Upper lobe of left lung (tissue), 6 donors: ENCODE measurements around the gene CD59. TPM values are rescaled to one million over a fixed set of nuclear protein-coding genes. Genes with fewer than 3 reads are reported as not detected.

ENCODE experiments used
- ATAC-seq, 2 donors: fragments of 200-7000 bp; cut with Tn5 transposase; one replicate each; pipeline ENCODE4 v1.9.1; 2022; ENCODE audit warnings: mild to moderate bottlenecking in 2 of 2, moderate library complexity in 2 of 2; ENCODE audit not compliant: low FRiP score in 2 of 2
- DNase-seq, 2 donors: peaks; one replicate each; pipeline ENCODE4 v3.0.0-alpha.2; 2019 to 2020
- H3K27ac ChIP-seq, 4 donors: fragments of 200-600 bp; sonication (generic); one replicate each; pipeline ENCODE4 v1.5.1; 2016 to 2019
- H3K27me3 ChIP-seq, 4 donors: fragments of 200-600 bp; sonication (generic); one replicate each; pipeline ENCODE4 v1.5.1; 2017 to 2019
- H3K36me3 ChIP-seq, 4 donors: fragments of 200-600 bp; sonication (generic); one replicate each; pipeline ENCODE4 v1.5.1; 2016 to 2019
- H3K4me1 ChIP-seq, 4 donors: fragments of 200-600 bp; sonication (generic); one replicate each; pipeline ENCODE4 v1.5.1; 2018 to 2019
- H3K4me3 ChIP-seq, 4 donors: fragments of 200-600 bp; sonication (generic); one replicate each; pipeline ENCODE4 v1.5.1; 2017 to 2019; ENCODE audit warnings: mild to moderate bottlenecking in 2 of 4, moderate library complexity in 1 of 4
- H3K9me3 ChIP-seq, 4 donors: fragments of 200-600 bp; sonication (generic); one replicate each; pipeline ENCODE4 v1.5.1; 2018 to 2019
- EP300 ChIP-seq, 4 donors: sonication (generic); formaldehyde crosslinking; IDR thresholded peaks; one replicate each; pipeline ENCODE4 v1.5.1; 2017; ENCODE audit warnings: antibody characterized with exemption in 4 of 4, control low read depth in 2 of 4
- POLR2A ChIP-seq, 4 donors: fragments of 450-650 bp; IDR thresholded peaks; one replicate each; pipeline ENCODE4 v1.5.1; 2016 to 2017; ENCODE audit warnings: antibody characterized with exemption in 4 of 4, mild to moderate bottlenecking in 2 of 4
- POLR2AphosphoS5 ChIP-seq, 2 donors: sonication (generic); formaldehyde crosslinking; IDR thresholded peaks; one replicate each; pipeline ENCODE4 v1.5.1; 2017; ENCODE audit warnings: antibody characterized with exemption in 2 of 2
- WGBS, 2 donors: methylation state at CpG; one replicate each; pipeline ENCODE4 v1.1.5; 2017 to 2018; 5-methylcytosine and 5-hydroxymethylcytosine counted together
- total RNA-seq, 6 donors: library from RNA; depleted of rRNA in 4 of 6; stranded (reverse); fragments of >200 nt in 4 of 6; gene quantifications; one replicate each; pipeline versions ENCODE4 v1.1.0 to v1.2.1, GENCODE V29; 2016 to 2021
- TF ChIP-seq, protein P1 (sequence below), 6 experiments: fragments of 450-650 bp in 4 of 6; fragments of 200-600 bp in 2 of 6; sonication (generic) in 2 of 6; IDR thresholded peaks; one replicate each; pipeline ENCODE4 v1.5.1; 2016 to 2019; ENCODE audit warnings: antibody characterized with exemption in 6 of 6
- donor health status: DM: no; HTN: no; CAD: no; lungs with moderate emphysema.
- donor health status: DM: no; HTN: yes; CAD: no; lungs with severe emphysema.

Gene CD59
- total RNA-seq, 6 donors from 2014 or later: 57.6 to 914 (median 315) TPM

DNA sequence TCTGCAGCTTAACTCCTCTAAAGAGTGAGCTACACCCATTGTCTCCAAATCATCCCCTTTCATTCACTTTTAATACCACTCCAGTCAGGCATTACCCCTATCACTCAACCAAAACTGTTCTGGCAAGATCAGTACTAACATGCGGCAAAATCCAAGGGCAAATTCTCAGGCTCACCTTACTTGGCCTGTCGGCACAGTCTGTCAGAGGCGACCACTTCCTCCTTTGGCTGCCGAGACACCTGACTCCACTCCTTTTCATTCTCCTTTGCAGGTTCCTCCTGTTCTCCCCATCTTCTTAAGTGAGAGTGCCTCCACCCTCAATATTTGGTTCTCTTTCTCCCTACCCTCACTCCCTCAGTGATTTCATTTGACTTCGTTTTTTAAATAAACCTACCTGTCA, 39.8 kb downstream of the CD59 start:
- WGBS, 2 donors: 56 to 69% methylated on average over 5 of the region's 5 CpGs
- DNase-seq (no peak), ATAC-seq (no peak)
- Histone ChIP-seq H3K36me3 (no peaks in the 10 kb centered on the region), H3K9me3 (no peaks in the 10 kb centered on the region), H3K4me3 (no peak overlapping the region), H3K27me3 (no peaks in the 10 kb centered on the region), H3K27ac (no peak overlapping the region), H3K4me1 (peaks cover 37 to 70% (median 54%) of the 10 kb centered on the region in 4 donors)
- TF ChIP-seq POLR2AphosphoS5 (IDR thresholded peaks at IDR 0.05) (no peak), POLR2A (IDR thresholded peaks at IDR 0.05) (no peak), EP300 (IDR thresholded peaks at IDR 0.05) (no peak)
- TF ChIP-seq, protein P1, sequence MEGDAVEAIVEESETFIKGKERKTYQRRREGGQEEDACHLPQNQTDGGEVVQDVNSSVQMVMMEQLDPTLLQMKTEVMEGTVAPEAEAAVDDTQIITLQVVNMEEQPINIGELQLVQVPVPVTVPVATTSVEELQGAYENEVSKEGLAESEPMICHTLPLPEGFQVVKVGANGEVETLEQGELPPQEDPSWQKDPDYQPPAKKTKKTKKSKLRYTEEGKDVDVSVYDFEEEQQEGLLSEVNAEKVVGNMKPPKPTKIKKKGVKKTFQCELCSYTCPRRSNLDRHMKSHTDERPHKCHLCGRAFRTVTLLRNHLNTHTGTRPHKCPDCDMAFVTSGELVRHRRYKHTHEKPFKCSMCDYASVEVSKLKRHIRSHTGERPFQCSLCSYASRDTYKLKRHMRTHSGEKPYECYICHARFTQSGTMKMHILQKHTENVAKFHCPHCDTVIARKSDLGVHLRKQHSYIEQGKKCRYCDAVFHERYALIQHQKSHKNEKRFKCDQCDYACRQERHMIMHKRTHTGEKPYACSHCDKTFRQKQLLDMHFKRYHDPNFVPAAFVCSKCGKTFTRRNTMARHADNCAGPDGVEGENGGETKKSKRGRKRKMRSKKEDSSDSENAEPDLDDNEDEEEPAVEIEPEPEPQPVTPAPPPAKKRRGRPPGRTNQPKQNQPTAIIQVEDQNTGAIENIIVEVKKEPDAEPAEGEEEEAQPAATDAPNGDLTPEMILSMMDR (IDR thresholded peaks at IDR 0.05): no peak

DNA sequence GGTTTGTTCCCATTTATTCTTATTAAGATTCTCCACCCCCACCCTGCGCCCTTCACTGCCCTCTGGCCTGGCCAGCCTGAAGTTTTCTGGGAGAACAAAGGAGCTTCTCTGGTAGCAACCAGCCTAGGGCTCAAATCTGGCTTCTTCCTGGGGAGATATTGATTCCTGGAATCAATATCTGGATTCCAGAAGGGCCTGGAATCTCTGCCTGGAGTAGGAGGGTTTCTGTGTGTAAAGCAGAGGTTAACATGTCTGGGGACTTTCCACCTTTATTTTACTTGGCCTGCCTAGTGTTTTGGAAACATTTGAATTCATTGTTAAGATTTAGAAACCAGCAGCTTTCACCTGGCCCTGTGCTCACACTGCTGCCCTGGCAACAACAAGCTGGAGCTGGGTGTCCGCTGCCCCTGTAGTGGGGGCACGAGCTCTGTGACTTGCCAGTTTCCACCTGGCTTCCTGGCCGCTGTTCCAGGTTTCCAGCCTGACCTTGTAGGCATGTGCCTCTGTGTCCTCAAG, 41.1 kb downstream of the CD59 start:
- no peaks in the 10 kb centered on the region for H3K36me3 ChIP-seq
- H3K4me1 ChIP-seq: peaks cover 44 to 70% (median 55%) of the 10 kb centered on the region in 4 donors
- TF ChIP-seq POLR2AphosphoS5 (IDR thresholded peaks at IDR 0.05) (no peak), POLR2A (IDR thresholded peaks at IDR 0.05) (no peak), EP300 (IDR thresholded peaks at IDR 0.05) (no peak)
- TF ChIP-seq, protein P1 (IDR thresholded peaks at IDR 0.05): no peak
- ATAC-seq: no peak
- H3K27me3 ChIP-seq: no peaks in the 10 kb centered on the region
- H3K9me3 ChIP-seq: no peaks in the 10 kb centered on the region
- DNase-seq: peak in 1 of 2 donors; percentile 36
- H3K4me3 ChIP-seq: no peak overlapping the region
- 74 to 86% methylated on average over 4 of the region's 4 CpGs for WGBS, 2 donors
- H3K27ac ChIP-seq: peak overlapping the region in 2 of 4 donors; percentile 14 to 20

DNA sequence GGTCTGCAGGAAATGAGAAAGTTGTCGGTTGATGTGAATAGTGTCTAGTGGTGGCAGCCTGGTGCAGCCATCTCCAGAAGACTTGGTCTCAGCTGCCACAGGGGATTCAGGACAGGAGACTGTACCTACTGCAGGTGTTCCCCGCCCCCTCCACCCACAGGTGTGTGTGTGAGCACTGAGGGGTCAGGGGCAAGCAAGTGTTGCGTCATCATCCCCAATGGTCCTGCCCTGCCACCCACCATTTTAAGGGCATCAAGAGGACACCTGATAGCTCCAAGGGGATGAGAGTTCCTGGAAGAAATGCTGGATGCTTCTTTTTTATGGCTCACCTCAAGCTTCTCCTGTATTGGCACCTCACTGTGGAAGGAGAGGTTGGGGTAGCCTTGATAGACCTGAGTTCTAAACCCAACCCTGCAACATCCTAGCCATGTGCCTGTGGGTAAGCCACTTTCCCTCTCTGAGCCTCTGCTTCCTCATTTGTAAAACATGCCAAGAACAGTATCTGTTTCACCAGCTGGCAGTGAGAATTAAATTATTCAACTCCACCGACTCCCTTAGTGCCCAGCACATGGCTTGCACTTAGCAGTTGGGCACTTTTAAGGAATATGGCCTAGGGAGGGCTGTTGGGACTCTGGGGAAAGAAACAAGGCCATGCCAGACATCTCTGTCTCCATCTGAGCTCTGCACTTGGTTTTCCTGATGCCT, 41.7 kb downstream of the CD59 start:
- Histone ChIP-seq H3K4me1 (peaks cover 44 to 68% (median 54%) of the 10 kb centered on the region in 4 donors), H3K27ac (peak overlapping the region in 1 of 4 donors; percentile 20), H3K9me3 (no peaks in the 10 kb centered on the region), H3K36me3 (no peaks in the 10 kb centered on the region), H3K4me3 (no peak overlapping the region), H3K27me3 (no peaks in the 10 kb centered on the region)
- WGBS, 2 donors: 78 to 83% methylated on average over 4 of the region's 4 CpGs
- ATAC-seq: no peak
- DNase-seq: no peak
- TF ChIP-seq, protein P1 (IDR thresholded peaks at IDR 0.05): no peak
- TF ChIP-seq EP300 (IDR thresholded peaks at IDR 0.05): no peak
- TF ChIP-seq POLR2AphosphoS5 (IDR thresholded peaks at IDR 0.05): no peak
- TF ChIP-seq POLR2A (IDR thresholded peaks at IDR 0.05): no peak

DNA sequence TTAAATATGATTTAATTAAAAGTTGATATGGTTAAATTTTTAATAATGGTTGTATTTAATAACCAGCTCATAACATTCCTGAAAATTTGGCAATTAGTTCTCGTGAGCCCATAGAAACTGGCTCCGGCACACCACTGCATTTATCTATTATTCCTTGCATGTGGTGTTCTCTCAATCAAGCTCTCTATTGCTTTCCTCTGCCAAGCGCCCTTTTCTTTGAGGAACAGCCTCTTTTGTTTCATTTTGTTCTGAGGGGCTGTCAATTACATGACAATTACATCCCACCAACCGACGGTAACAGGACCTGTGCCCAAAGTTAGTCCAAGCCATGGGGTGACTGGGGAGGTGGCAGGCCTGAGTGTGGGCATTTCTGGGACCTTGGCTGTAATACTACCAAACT, 43.7 kb downstream of the CD59 start:
- no peak for ATAC-seq
- no peak for DNase-seq
- 41 to 54% methylated on average over 5 of the region's 5 CpGs for WGBS, 2 donors
- Histone ChIP-seq H3K9me3 (no peaks in the 10 kb centered on the region), H3K4me1 (peaks cover 50 to 64% (median 56%) of the 10 kb centered on the region in 4 donors), H3K36me3 (no peaks in the 10 kb centered on the region), H3K27me3 (no peaks in the 10 kb centered on the region), H3K4me3 (no peak overlapping the region), H3K27ac (peak overlapping the region; percentile 78 to 89 (median 84))
- no peak for TF ChIP-seq POLR2A (IDR thresholded peaks at IDR 0.05)
- TF ChIP-seq EP300 (IDR thresholded peaks at IDR 0.05): no peak
- no peak for TF ChIP-seq POLR2AphosphoS5 (IDR thresholded peaks at IDR 0.05)
- TF ChIP-seq, protein P1 (IDR thresholded peaks at IDR 0.05): no peak
